Sciatic nerve (tissue), 2 donors: ENCODE data around the gene RAI1. TPM values are rescaled to one million over a fixed set of nuclear protein-coding genes. Genes with fewer than 3 reads are reported as not detected.

Experiments
- ATAC-seq: fragments of 200-7000 bp; cut with Tn5 transposase; one replicate; pipeline ENCODE4 v1.9.1; 2020; ENCODE audit warnings: mild to moderate bottlenecking, moderate library complexity
- DNase-seq: peaks from one replicate; pipeline ENCODE4 v3.0.0-alpha.2; 2020; ENCODE audit warnings: low spot score
- intact Hi-C: fragments of 100-400 bp; cut with DNase I; formaldehyde crosslinking; loops from one replicate; pipeline ENCODE4 v1.14.2; 2022
- total RNA-seq: library from RNA; stranded (reverse); fragmentation: NEBNext Ultra II Directional; extraction: Animal tissue kit (Norgen Biotek cat#: 25700); gene quantifications from one replicate; pipeline ENCODE4 v1.2.1, GENCODE V29; 2021
- donor health status: DM: no; HTN: no; CAD: no.
- donor health status: DM: no; HTN: no; CAD: no.

Gene RAI1
- total RNA-seq, 1 donor from 2014 or later: 62.0 TPM

- ATAC-seq: no peak
- intact Hi-C loops: no loop called here
- no peak for DNase-seq
Measured at GRCh38 chr17:17706140-17707060, 25.1 kb downstream of the RAI1 start.

- intact Hi-C loops: no loop called here
- ATAC-seq: no peak
- no peak for DNase-seq
Measured at GRCh38 chr17:17708295-17708694, 27.0 kb downstream of the RAI1 start.

GRCh38 chr17:17708816-17709215 is 27.6 kb downstream of the RAI1 start:
- no peak for ATAC-seq
- no peak for DNase-seq
- intact Hi-C loops: no loop called here

GRCh38 chr17:17709815-17710321 is 28.6 kb downstream of the RAI1 start:
- ATAC-seq (no peak), DNase-seq (no peak)
- intact Hi-C loops: no loop called here

GRCh38 chr17:17710355-17710727 is 29.1 kb downstream of the RAI1 start:
- intact Hi-C loops: no loop called here
- no peak for ATAC-seq

GRCh38 chr17:17710728-17711541 is 29.7 kb downstream of the RAI1 start:
- DNase-seq: no peak
- intact Hi-C loops: no loop called here
- peak; percentile 73 for ATAC-seq

More at GRCh38 chr17:17710355-17710727, 29.1 kb downstream of the RAI1 start:
- no peak for DNase-seq

GRCh38 chr17:17711641-17712162 is 30.4 kb downstream of the RAI1 start:
- DNase-seq (no peak), ATAC-seq (peak; percentile 69)
- intact Hi-C loops: no loop called here

- ATAC-seq: no peak
- intact Hi-C loops: no loop called here
- no peak for DNase-seq
Measured at GRCh38 chr17:17712268-17712924, 31.1 kb downstream of the RAI1 start.

- ATAC-seq (peak; percentile 47), DNase-seq (no peak)
- intact Hi-C loops: no loop called here
Measured at GRCh38 chr17:17713839-17714238, 32.6 kb downstream of the RAI1 start.

GRCh38 chr17:17714261-17714866 is 33.1 kb downstream of the RAI1 start:
- ATAC-seq (no peak), DNase-seq (no peak)
- intact Hi-C loops: no loop called here

- no peak for DNase-seq
- ATAC-seq: no peak
- intact Hi-C loops: no loop called here
Measured at GRCh38 chr17:17714879-17715278, 33.6 kb downstream of the RAI1 start.

GRCh38 chr17:17716837-17717523 is 35.7 kb downstream of the RAI1 start:
- ATAC-seq: no peak
- intact Hi-C loops: no loop called here
- no peak for DNase-seq

- ATAC-seq: no peak
- intact Hi-C loops: no loop called here
- no peak for DNase-seq
Measured at GRCh38 chr17:17718251-17718650, 37.0 kb downstream of the RAI1 start.

GRCh38 chr17:17719199-17719940 is 38.1 kb downstream of the RAI1 start:
- intact Hi-C loops: no loop called here
- no peak for ATAC-seq
- DNase-seq: no peak

GRCh38 chr17:17719966-17720543 is 38.8 kb downstream of the RAI1 start:
- intact Hi-C loops: no loop called here

GRCh38 chr17:17721140-17721668 is 39.9 kb downstream of the RAI1 start:
- ATAC-seq: no peak
- DNase-seq: no peak
- intact Hi-C loops: no loop called here

More at GRCh38 chr17:17719966-17720543, 38.8 kb downstream of the RAI1 start:
- no peak for ATAC-seq
- DNase-seq: no peak
